Neural progenitor cell (in vitro differentiated cells): ENCODE data around the gene PLAAT4. TPM values are rescaled to one million over a fixed set of nuclear protein-coding genes. Genes with fewer than 3 reads are reported as not detected.

Source experiments
- DNase-seq: peaks from one replicate; pipeline ENCODE4 v3.0.0-alpha.2; 2016; ENCODE audit warnings: low spot score
- H2AFZ ChIP-seq: fragments of 200-600 bp; sonication (generic); replicated peaks from 2 replicates; pipeline ENCODE4 v1.6.1; 2016; ENCODE audit warnings: antibody characterized with exemption
- H3F3A ChIP-seq: fragments of 200-600 bp; sonication (generic); 2 replicates; pipeline ENCODE4 v1.6.1; 2016; ENCODE audit warnings: antibody characterized with exemption, low read depth
- H3K27ac ChIP-seq: fragments of 200-600 bp; sonication (generic); 2 replicates; pipeline ENCODE4 v1.5.1; 2016; ENCODE audit warnings: mild to moderate bottlenecking
- H3K27me3 ChIP-seq: fragments of 200-600 bp; sonication (generic); 2 replicates; pipeline ENCODE4 v1.6.1; 2016; ENCODE audit warnings: mild to moderate bottlenecking, moderate library complexity
- H3K36me3 ChIP-seq: fragments of 200-600 bp; sonication (generic); 2 replicates; pipeline ENCODE4 v1.5.1; 2016
- H3K4me1 ChIP-seq: fragments of 200-600 bp; sonication (generic); 2 replicates; pipeline ENCODE4 v1.6.1; 2016; ENCODE audit warnings: mixed run types
- H3K4me2 ChIP-seq: fragments of 200-600 bp; sonication (generic); 2 replicates; pipeline ENCODE4 v1.6.1; 2016
- H3K4me3 ChIP-seq: fragments of 200-600 bp; sonication (generic); 2 replicates; pipeline ENCODE4 v1.5.1; 2016
- H3K79me2 ChIP-seq: fragments of 200-600 bp; sonication (generic); 2 replicates; pipeline ENCODE4 v1.6.1; 2016; ENCODE audit warnings: low read depth
- H3K9ac ChIP-seq: fragments of 200-600 bp; sonication (generic); 2 replicates; pipeline ENCODE4 v1.6.1; 2016
- H3K9me3 ChIP-seq: fragments of 200-600 bp; sonication (generic); 2 replicates; pipeline ENCODE4 v1.5.1; 2016; ENCODE audit warnings: low read depth
- H4K20me1 ChIP-seq: fragments of 200-600 bp; sonication (generic); 2 replicates; pipeline ENCODE4 v1.6.1; 2016; ENCODE audit warnings: low read depth
- H3K27ac Mint-ChIP-seq: 3 replicates; pipeline ENCODE4 v1.8.0; 2021; ENCODE audit warnings: mixed read lengths
- H3K27me3 Mint-ChIP-seq: 2 replicates; pipeline ENCODE4 v1.8.0; 2022; ENCODE audit warnings: low read depth, mild to moderate bottlenecking, inconsistent platforms, moderate library complexity, mixed read lengths; ENCODE audit not compliant: insufficient read depth
- H3K36me3 Mint-ChIP-seq: 3 replicates; pipeline ENCODE4 v1.8.0; 2021; ENCODE audit warnings: mixed read lengths
- H3K4me1 Mint-ChIP-seq: 3 replicates; pipeline ENCODE4 v1.8.0; 2021; ENCODE audit warnings: mixed read lengths
- H3K4me3 Mint-ChIP-seq: 3 replicates; pipeline ENCODE4 v1.8.0; 2021; ENCODE audit warnings: mild to moderate bottlenecking, moderate library complexity, mixed read lengths
- H3K9me3 Mint-ChIP-seq: 3 replicates; pipeline ENCODE4 v1.8.0; 2020; ENCODE audit warnings: mixed read lengths
- CTCF ChIP-seq: fragments of 200-600 bp; sonication (generic); IDR thresholded peaks from 2 replicates; pipeline ENCODE4 v1.5.1; 2017; ENCODE audit warnings: antibody characterized with exemption, mild to moderate bottlenecking
- EZH2 ChIP-seq: fragments of 200-600 bp; sonication (generic); IDR thresholded peaks from 2 replicates; pipeline ENCODE4 v1.6.1; 2017; ENCODE audit warnings: antibody characterized with exemption, mild to moderate bottlenecking, moderate library complexity
- EZH2phosphoT487 ChIP-seq: fragments of 200-600 bp; sonication (generic); IDR thresholded peaks from 2 replicates; pipeline ENCODE4 v1.6.1; 2017; ENCODE audit warnings: antibody characterized with exemption
- total RNA-seq: library from RNA; depleted of rRNA; stranded (reverse); fragments of >200 nt; gene quantifications from 2 replicates; pipeline ENCODE4 v1.2.3, GENCODE V29; 2015; ENCODE audit warnings: low replicate concordance

The PLAAT4 gene
- total RNA-seq, 1 donor from 2014 or later = not detected

GRCh38 chr11:63534076-63534475 is 2.5 kb upstream of the PLAAT4 start:
- Mint-ChIP-seq H3K27me3 (peaks cover 2% of the 10 kb centered on the region), H3K9me3 (no peaks in the 10 kb centered on the region), H3K27ac (no peak overlapping the region), H3K4me1 (peaks cover 28% of the 10 kb centered on the region), H3K36me3 (no peaks in the 10 kb centered on the region), H3K4me3 (no peak overlapping the region)
- Histone ChIP-seq H3F3A (peaks cover 32% of the 10 kb centered on the region), H3K36me3 (no peaks in the 10 kb centered on the region), H3K9me3 (no peaks in the 10 kb centered on the region), H3K4me2 (no peak overlapping the region), H2AFZ (no peak overlapping the region), H3K4me1 (peaks cover 45% of the 10 kb centered on the region), H3K27me3 (peaks cover 7% of the 10 kb centered on the region), H3K4me3 (no peak overlapping the region), H3K79me2 (no peaks in the 10 kb centered on the region), H3K9ac (no peak overlapping the region), H4K20me1 (no peaks in the 10 kb centered on the region), H3K27ac (no peak overlapping the region)
- no peak for TF ChIP-seq EZH2
- TF ChIP-seq CTCF = no peak
- TF ChIP-seq EZH2phosphoT487 = no peak
- no peak for DNase-seq

- H3K36me3 Mint-ChIP-seq = no peaks in the 10 kb centered on the region
- DNase-seq = no peak
- no peak overlapping the region for H3K27ac ChIP-seq
- no peak overlapping the region for H3K4me3 Mint-ChIP-seq
- H3K9me3 ChIP-seq = no peaks in the 10 kb centered on the region
- no peaks in the 10 kb centered on the region for H3K36me3 ChIP-seq
- no peak overlapping the region for H3K4me3 ChIP-seq
- no peaks in the 10 kb centered on the region for H4K20me1 ChIP-seq
- TF ChIP-seq EZH2phosphoT487 (no peak), EZH2 (no peak), CTCF (no peak)
- no peaks in the 10 kb centered on the region for H3K9me3 Mint-ChIP-seq
- H3K27ac Mint-ChIP-seq = no peak overlapping the region
- H3K27me3 ChIP-seq = no peaks in the 10 kb centered on the region
- peaks cover 29% of the 10 kb centered on the region for H3F3A ChIP-seq
- no peak overlapping the region for H3K4me2 ChIP-seq
- peaks cover 36% of the 10 kb centered on the region for H3K4me1 ChIP-seq
- no peak overlapping the region for H2AFZ ChIP-seq
- H3K4me1 Mint-ChIP-seq = peaks cover 28% of the 10 kb centered on the region
- H3K9ac ChIP-seq = no peak overlapping the region
- H3K27me3 Mint-ChIP-seq = peaks cover 2% of the 10 kb centered on the region
- H3K79me2 ChIP-seq = no peaks in the 10 kb centered on the region
Measured at GRCh38 chr11:63534895-63535461, 1.6 kb upstream of the PLAAT4 start.

GRCh38 chr11:63535734-63536133 is 874 bp upstream of the PLAAT4 start:
- Histone ChIP-seq H3F3A (peaks cover 29% of the 10 kb centered on the region), H3K9ac (no peak overlapping the region), H3K27me3 (no peaks in the 10 kb centered on the region), H3K79me2 (no peaks in the 10 kb centered on the region), H3K4me2 (no peak overlapping the region), H3K4me1 (peaks cover 32% of the 10 kb centered on the region), H2AFZ (no peak overlapping the region), H4K20me1 (no peaks in the 10 kb centered on the region), H3K36me3 (no peaks in the 10 kb centered on the region), H3K4me3 (no peak overlapping the region), H3K27ac (no peak overlapping the region), H3K9me3 (no peaks in the 10 kb centered on the region)
- TF ChIP-seq CTCF = no peak
- no peak for TF ChIP-seq EZH2phosphoT487
- no peak for TF ChIP-seq EZH2
- no peaks in the 10 kb centered on the region for H3K9me3 Mint-ChIP-seq
- H3K4me1 Mint-ChIP-seq = peaks cover 28% of the 10 kb centered on the region
- DNase-seq = no peak
- H3K36me3 Mint-ChIP-seq = no peaks in the 10 kb centered on the region
- H3K27me3 Mint-ChIP-seq = peaks cover 2% of the 10 kb centered on the region
- H3K27ac Mint-ChIP-seq = no peak overlapping the region
- H3K4me3 Mint-ChIP-seq = no peak overlapping the region
